ENCODE results near the gene POLR2H.

Gene POLR2H

GRCh38 chr3:184382326-184383032 is 21.0 kb downstream of the POLR2H start:
- H3K4me3 ChIP-seq (ENCODE audit: low read length): no peak overlapping the region
- TF ChIP-seq CTCF (conservative IDR thresholded peaks at IDR 0.05; ENCODE audit: low read length): no peak
- DNase-seq (ENCODE audit: low read depth): no peak

GRCh38 chr3:184383033-184383740 is 21.7 kb downstream of the POLR2H start:
- TF ChIP-seq CTCF (conservative IDR thresholded peaks at IDR 0.05; ENCODE audit: low read length): no peak
- DNase-seq (ENCODE audit: low read depth): no peak
- H3K4me3 ChIP-seq (ENCODE audit: low read length): no peak overlapping the region

GRCh38 chr3:184384342-184384741 is 22.8 kb downstream of the POLR2H start:
- H3K4me3 ChIP-seq (ENCODE audit: low read length): no peak overlapping the region
- no peak for TF ChIP-seq CTCF (conservative IDR thresholded peaks at IDR 0.05; ENCODE audit: low read length)
- DNase-seq (ENCODE audit: low read depth): no peak

GRCh38 chr3:184384856-184385422 is 23.4 kb downstream of the POLR2H start:
- TF ChIP-seq CTCF (conservative IDR thresholded peaks at IDR 0.05; ENCODE audit: low read length): no peak
- DNase-seq (ENCODE audit: low read depth): no peak
- H3K4me3 ChIP-seq (ENCODE audit: low read length): no peak overlapping the region

GRCh38 chr3:184386047-184386806 is 24.7 kb downstream of the POLR2H start:
- H3K4me3 ChIP-seq (ENCODE audit: low read length): no peak overlapping the region
- TF ChIP-seq CTCF (conservative IDR thresholded peaks at IDR 0.05; ENCODE audit: low read length): no peak
- no peak for DNase-seq (ENCODE audit: low read depth)

GRCh38 chr3:184387174-184387714 is 25.7 kb downstream of the POLR2H start:
- H3K4me3 ChIP-seq (ENCODE audit: low read length): no peak overlapping the region
- DNase-seq (ENCODE audit: low read depth): no peak
- TF ChIP-seq CTCF (conservative IDR thresholded peaks at IDR 0.05; ENCODE audit: low read length): no peak
